Sigmoid colon (tissue), 4 donors: Measurements from ENCODE around the gene BACE2.

Source experiments
- CTCF ChIP-seq, 4 experiments: fragments of 450-650 bp in 3 of 4; fragments of 200-600 bp in 1 of 4; IDR thresholded peaks; one replicate each; pipeline ENCODE4 v1.5.1; 2016 to 2019; ENCODE audit warnings: antibody characterized with exemption in 4 of 4, mild to moderate bottlenecking in 3 of 4, moderate library complexity in 2 of 4
- EP300 ChIP-seq, 4 donors: sonication (generic); formaldehyde crosslinking; IDR thresholded peaks; one replicate each; pipeline ENCODE4 v1.6.1; 2017; ENCODE audit warnings: antibody characterized with exemption in 4 of 4
- POLR2AphosphoS5 ChIP-seq, 4 donors: sonication (generic); formaldehyde crosslinking; IDR thresholded peaks; one replicate each; pipeline ENCODE4 v1.6.1; 2017; ENCODE audit warnings: antibody characterized with exemption in 4 of 4

- no peak for TF ChIP-seq CTCF (IDR thresholded peaks at IDR 0.05)
- no peak for TF ChIP-seq POLR2AphosphoS5 (IDR thresholded peaks at IDR 0.05)
- TF ChIP-seq EP300 (IDR thresholded peaks at IDR 0.05) = no peak
These were observed 78.8 kb downstream of the BACE2 start for GRCh38 chr21:41246808-41247207.
